K562 (cell line): Measurements from ENCODE around the gene MYCBP. TPM values are rescaled to one million over a fixed set of nuclear protein-coding genes. Genes with fewer than 3 reads are reported as not detected.

Source experiments
- ATAC-seq: fragments of 200-7000 bp; cut with Tn5 transposase; 3 replicates; pipeline ENCODE4 v1.9.1; 2020; ENCODE audit warnings: moderate library complexity
- BruUV-seq: library from RNA; stranded (reverse); fragments of 400-500 nt; replicated peaks from 2 replicates; lab custom pipeline; 2021; lab: Mats Ljungman, UMichigan
- CTCF ChIA-PET: fragments of 300-600 bp; formaldehyde crosslinking; extraction: SDS; loops from one replicate; lab custom pipeline; 2021; ENCODE audit warnings: low intra/inter-chr PET ratio; lab: Yijun Ruan, JAX
- POLR2A ChIA-PET: fragments of 300-600, 350-650 bp; sonication (Branson Sonifier 250); formaldehyde crosslinking; extraction: SDS; loops from one replicate; lab custom pipeline; 2021; ENCODE audit warnings: antibody characterized with exemption, inconsistent platforms; lab: Yijun Ruan, JAX
- DNase-seq, 4 experiments: peaks; one replicate each; pipeline versions ENCODE4 v3.0.0 to v3.0.0-alpha.2; 2011 to 2018; ENCODE audit warnings: low spot score in 3 of 4, mixed read lengths in 3 of 4; ENCODE audit errors: extremely low read depth in 1 of 4
- FAIRE-seq: peaks from 2 replicates; lab custom pipeline; 2011; peaks lifted over from hg19 to GRCh38; lab: Jason Lieb, UNC
- H2AFZ ChIP-seq: 2 replicates; pipeline ENCODE4 v1.6.0; 2011; ENCODE audit warnings: low read depth, low read length, control low read depth, inconsistent platforms
- H3K27ac ChIP-seq: fragments of 200-600 bp; 3 replicates; pipeline ENCODE4 v1.8.0; 2011; ENCODE audit warnings: low read depth, mild to moderate bottlenecking, control low read depth, inconsistent platforms, low read length, moderate library complexity, mixed read lengths; ENCODE audit errors: extremely low read depth
- H3K27me3 ChIP-seq, 2 experiments: fragments of 300-600 bp in 1 of 2; 2 replicates in 1 of 2; 3 replicates in 1 of 2; pipeline versions ENCODE4 v1.6.0 to v1.8.0; 2011; ENCODE audit warnings: inconsistent platforms in 2 of 2, low read length in 2 of 2, mild to moderate bottlenecking in 1 of 2, mixed read lengths in 1 of 2, moderate library complexity in 1 of 2; ENCODE audit not compliant: control insufficient read depth in 2 of 2, insufficient read depth in 2 of 2
- H3K36me3 ChIP-seq: fragments of 300-600 bp; 3 replicates; pipeline ENCODE4 v1.8.0; 2011; ENCODE audit warnings: mild to moderate bottlenecking, low read length, inconsistent platforms; ENCODE audit not compliant: control insufficient read depth, insufficient read depth
- H3K4me1 ChIP-seq, 2 experiments: fragments of 200-600 bp in 1 of 2; replicated peaks in 1 of 2; 2 replicates in 1 of 2; 3 replicates in 1 of 2; pipeline versions ENCODE4 v1.5.1 to v1.8.0; 2011; ENCODE audit warnings: inconsistent platforms in 2 of 2, low read length in 2 of 2, mild to moderate bottlenecking in 1 of 2, mixed read lengths in 1 of 2, moderate library complexity in 1 of 2; ENCODE audit not compliant: control insufficient read depth in 2 of 2, insufficient read depth in 2 of 2
- H3K4me2 ChIP-seq: 2 replicates; pipeline ENCODE4 v1.6.1; 2011; ENCODE audit warnings: low read length, control low read depth, inconsistent platforms, mixed read lengths; ENCODE audit not compliant: insufficient read depth
- H3K4me3 ChIP-seq: fragments of 200-600 bp; sonication (generic), shearing (Covaris generic); 2 replicates; pipeline ENCODE4 v1.5.1; 2016; ENCODE audit warnings: control low read depth, inconsistent platforms
- H3K79me2 ChIP-seq: fragments of 200-600 bp; 3 replicates; pipeline ENCODE4 v1.8.0; 2011; ENCODE audit warnings: low read length, inconsistent platforms; ENCODE audit not compliant: control insufficient read depth, insufficient read depth
- H3K9ac ChIP-seq, 2 experiments: 2 replicates each; pipeline versions ENCODE4 v1.6.0 to v1.6.1; 2011; ENCODE audit warnings: low read depth in 2 of 2, low read length in 2 of 2, control low read depth in 1 of 2, inconsistent platforms in 1 of 2, mild to moderate bottlenecking in 1 of 2, mixed read lengths in 1 of 2; ENCODE audit not compliant: insufficient read depth in 1 of 2
- H3K9me1 ChIP-seq: one replicate; pipeline ENCODE4 v1.6.0; 2011; ENCODE audit warnings: inconsistent platforms, mild to moderate bottlenecking, low read length, moderate library complexity; ENCODE audit not compliant: control insufficient read depth, insufficient read depth
- H3K9me3 ChIP-seq: replicated peaks from 2 replicates; pipeline ENCODE4 v1.5.1; 2011; ENCODE audit warnings: low read depth, low read length, inconsistent platforms; ENCODE audit not compliant: control insufficient read depth, insufficient read depth
- H4K20me1 ChIP-seq: replicated peaks from 2 replicates; pipeline ENCODE4 v1.6.1; 2011; ENCODE audit warnings: low read length, inconsistent platforms, mixed read lengths; ENCODE audit not compliant: control insufficient read depth, insufficient read depth
- BRCA1 ChIP-seq, 2 experiments: fragments of 450-650 bp in 1 of 2; sonication (generic) in 1 of 2; formaldehyde crosslinking in 1 of 2; IDR thresholded peaks; 2 replicates each; pipeline versions ENCODE4 v1.5.0 to v1.6.1; 2017 to 2020; ENCODE audit warnings: mild to moderate bottlenecking in 1 of 2, missing genetic modification reagents in 1 of 2
- DPF2 ChIP-seq: fragments of 450-650 bp; IDR thresholded peaks from 2 replicates; pipeline ENCODE4 v1.6.1; 2016
- EP400 ChIP-seq: fragments of 450-650 bp; IDR thresholded peaks from 2 replicates; pipeline ENCODE4 v1.6.1; 2017; ENCODE audit warnings: antibody characterized with exemption, mild to moderate bottlenecking, moderate library complexity
- ETV5 ChIP-seq: sonication (generic); formaldehyde crosslinking; IDR thresholded peaks from 2 replicates; pipeline ENCODE4 v1.4.0; 2020; ENCODE audit warnings: low read depth, mild to moderate bottlenecking, missing genetic modification reagents
- GATAD2A ChIP-seq: fragments of 450-650 bp; IDR thresholded peaks from 2 replicates; pipeline ENCODE4 v1.6.1; 2017
- HNRNPLL ChIP-seq: fragments of 200-400 bp; formaldehyde crosslinking; IDR thresholded peaks from 2 replicates; pipeline ENCODE4 v1.6.1; 2017; ENCODE audit warnings: low read length, low read depth, mild to moderate bottlenecking; ENCODE audit not compliant: poor library complexity, severe bottlenecking
- HOMEZ ChIP-seq: fragments of 250-450 bp; sonication (Bioruptor Pico); IDR thresholded peaks from 2 replicates; pipeline ENCODE4 v1.4.0; 2020; ENCODE audit warnings: mild to moderate bottlenecking, moderate library complexity
- KAT8 ChIP-seq: fragments of 450-650 bp; IDR thresholded peaks from 2 replicates; pipeline ENCODE4 v1.6.1; 2016; ENCODE audit warnings: low read depth, mild to moderate bottlenecking
- MEF2A ChIP-seq: IDR thresholded peaks from 2 replicates; pipeline ENCODE4 v1.6.1; 2011; ENCODE audit warnings: low read depth, mild to moderate bottlenecking, low read length, moderate library complexity; ENCODE audit not compliant: control insufficient read depth
- PPARD ChIP-seq: fragments of 250-450 bp; sonication (Bioruptor Pico); IDR thresholded peaks from 2 replicates; pipeline ENCODE4 v1.8.0; 2022; ENCODE audit warnings: inconsistent platforms, mild to moderate bottlenecking, moderate library complexity
- PRDM10 ChIP-seq: fragments of 450-650 bp; IDR thresholded peaks from 2 replicates; pipeline ENCODE4 v1.6.1; 2018; ENCODE audit not compliant: partially characterized antibody
- PTTG1 ChIP-seq: fragments of 450-650 bp; IDR thresholded peaks from 2 replicates; pipeline ENCODE4 v1.6.1; 2016; ENCODE audit warnings: low read depth, mild to moderate bottlenecking, missing genetic modification characterization, missing compliant biosample characterization
- SAP30 ChIP-seq: fragments of 200-600 bp; sonication (generic); IDR thresholded peaks from 2 replicates; pipeline ENCODE4 v1.6.1; 2012; ENCODE audit warnings: borderline replicate concordance, low read depth, mild to moderate bottlenecking, moderate library complexity, low read length, control low read depth, inconsistent platforms; ENCODE audit not compliant: insufficient read depth, poor library complexity, severe bottlenecking
- SIX5 ChIP-seq, 2 experiments: IDR thresholded peaks; 2 replicates each; pipeline ENCODE4 v1.6.1; 2011; ENCODE audit warnings: low read length in 2 of 2, borderline replicate concordance in 1 of 2, low read depth in 1 of 2, mild to moderate bottlenecking in 1 of 2, moderate library complexity in 1 of 2; ENCODE audit not compliant: insufficient read depth in 1 of 2
- XRCC3 ChIP-seq: fragments of 450-650 bp; IDR thresholded peaks from 2 replicates; pipeline ENCODE4 v1.6.1; 2017; ENCODE audit warnings: mild to moderate bottlenecking, moderate library complexity
- ZNF589 ChIP-seq: fragments of 200-800 bp; sonication (Bioruptor generic); IDR thresholded peaks from 2 replicates; pipeline ENCODE4 v1.6.1; 2016; ENCODE audit warnings: low read depth, missing genetic modification characterization, missing compliant biosample characterization
- WGBS: fragments of 100-300 bp; shearing (Covaris generic); methylation state at CpG from one replicate; pipeline ENCODE4 v1.1.6; 2016; ENCODE audit warnings: low coverage, mixed read lengths; ENCODE audit not compliant: insufficient coverage; ENCODE audit errors: missing lambda C conversion rate; 5-methylcytosine and 5-hydroxymethylcytosine counted together
- in situ Hi-C: fragments of 300-500 bp; cut with MboI; formaldehyde crosslinking; loops from 4 replicates; pipeline ENCODE4 v1.15.0; 2018; ENCODE audit warnings: inconsistent platforms, mixed read lengths
- intact Hi-C: fragments of 100-400 bp; cut with micrococcal nuclease; formaldehyde crosslinking; loops from 2 replicates; pipeline ENCODE4 v1.14.2; 2022
- polyA plus RNA-seq, 8 experiments: library from polyadenylated mRNA; depleted of rRNA in 4 of 8; stranded (reverse) in 5 of 8; unstranded in 3 of 8; fragments of >200 nt; fragmentation: Nextera tagmentation in 2 of 8; fragmentation: Illumina TruSeq in 1 of 8; extraction: Ambion mirVana in 2 of 8; extraction: Trizol in 1 of 8; gene quantifications; 2 replicates each; pipeline versions ENCODE4 v1.2.1 to v1.2.3, GENCODE V29; 2011 to 2014; ENCODE audit warnings: inconsistent platforms in 1 of 8, missing spikeins in 1 of 8
- total RNA-seq, 7 experiments: library from RNA; depleted of rRNA in 6 of 7; stranded (reverse); fragments of >200 nt in 6 of 7; fragmentation: Illumina TruSeq in 2 of 7; extraction: Trizol in 2 of 7; gene quantifications; 2 replicates each; pipeline versions ENCODE4 v1.2.1 to v1.2.3, GENCODE V29; 2011 to 2021; ENCODE audit warnings: low replicate concordance in 1 of 7

MYCBP gene
- total and polyA plus RNA-seq, 9 of the 15 experiments (the other 6 are each of a cell fraction or from before 2014, with no cell fraction given), result 32.3 to 253 (median 72.9) TPM

GRCh38 chr1:38819516-38819915, 53.6 kb downstream of the MYCBP start:
- no peaks in the 10 kb centered on the region for H3K9me1 ChIP-seq
- in situ Hi-C loops (loop anchor here (5.0 kb wide), 1 partner anchor 207 kb away; no protein-coding TSS in a partner anchor), intact Hi-C loops (loop anchor here (5.0 to 10.0 kb wide), 2 partner anchors 75 to 97 kb away; no protein-coding TSS in a partner anchor)
- FAIRE-seq (no peak), DNase-seq (no peak), ATAC-seq (no peak)
- H3K27ac ChIP-seq, result no peak overlapping the region
- no TSS peak for BruUV-seq
- no peaks in the 10 kb centered on the region for H3K79me2 ChIP-seq
- no peak overlapping the region for H2AFZ ChIP-seq
- ChIA-PET POLR2A (interaction anchor here (0.6 to 0.8 kb wide), 3 partner anchors 13 to 195 kb away, joined by 3 read pairs; no protein-coding TSS in a partner anchor), CTCF (interaction anchor here (2.1 kb wide), 1 partner anchor 211 kb away, joined by 9 read pairs; no protein-coding TSS in a partner anchor)
- WGBS, result 71% methylated on average over 2 of the region's 2 CpGs
- peaks cover 14% of the 10 kb centered on the region for H3K9me3 ChIP-seq
- no peak overlapping the region for H3K4me3 ChIP-seq
- no peaks in the 10 kb centered on the region; a peak in 1 of 5 replicates for H3K27me3 ChIP-seq
- H3K9ac ChIP-seq, result peak overlapping the region in 1 of 2 experiments; percentile 41; a peak in 1 of 4 replicates
- H4K20me1 ChIP-seq, result no peaks in the 10 kb centered on the region
- no peak overlapping the region for H3K4me2 ChIP-seq
- H3K36me3 ChIP-seq, result no peaks in the 10 kb centered on the region
- TF ChIP-seq SIX5 (IDR thresholded peaks at IDR 0.05; ENCODE audit: borderline replicate concordance in 1 of 2, insufficient read depth in 1 of 2, low read depth in 1 of 2, low read length in 2 of 2), result no peak
- TF ChIP-seq PRDM10, result no peak
- no peak for TF ChIP-seq PPARD (CRISPR knock-in tag)
- no peak for TF ChIP-seq ZNF589 (CRISPR knock-in tag)
- no peak for TF ChIP-seq BRCA1 (IDR thresholded peaks at IDR 0.05)
- no peak for TF ChIP-seq BRCA1 (CRISPR knock-in tag; IDR thresholded peaks at IDR 0.05)
- no peak for TF ChIP-seq KAT8
- no peak for TF ChIP-seq XRCC3
- no peak for TF ChIP-seq MEF2A
- TF ChIP-seq HOMEZ, result no peak
- TF ChIP-seq DPF2, result no peak
- TF ChIP-seq GATAD2A, result no peak
- no peak for TF ChIP-seq SAP30
- no peak for TF ChIP-seq PTTG1 (tag)
- no peak for TF ChIP-seq EP400
- TF ChIP-seq HNRNPLL, result no peak
- no peak for TF ChIP-seq ETV5 (CRISPR knock-in tag)
- H3K4me1 ChIP-seq, result peaks cover 27 to 30% of the 10 kb centered on the region in 2 experiments
